GM21737 (cell line): ENCODE data around the gene KRT7.
"Not testable (repeated sequence)": the region's sequence is repeated elsewhere in the genome, so short reads cannot be mapped to it uniquely, and the experiment has no call there.

Source experiments
- ATAC-seq: cut with Tn5 transposase; IDR thresholded peaks from one replicate; pipeline ENCODE4 v1.9.1; 2021; ENCODE audit warnings: mild to moderate bottlenecking, moderate library complexity; ENCODE audit not compliant: unreplicated experiment

The KRT7 gene

DNA sequence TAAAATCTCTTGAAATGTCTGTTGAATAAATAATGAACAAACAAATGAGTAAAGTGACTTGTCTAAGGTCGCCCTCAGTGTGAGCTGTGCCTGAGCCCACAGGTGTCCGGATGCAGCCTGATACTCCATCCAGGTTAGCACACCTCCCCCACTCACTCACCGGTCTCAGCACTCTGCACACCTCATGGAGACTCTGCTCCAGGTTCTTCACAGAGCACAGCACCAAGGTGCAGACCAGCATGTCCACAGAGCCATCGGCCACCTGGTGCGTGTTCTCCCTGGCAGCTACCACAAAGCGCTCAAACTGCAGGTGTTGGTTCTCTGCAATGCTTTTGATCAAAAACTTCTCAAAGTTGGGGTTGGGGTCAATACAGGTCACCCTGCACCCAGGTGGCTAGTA is 4.1 kb upstream of the KRT7 start:
- no peak for ATAC-seq

DNA sequence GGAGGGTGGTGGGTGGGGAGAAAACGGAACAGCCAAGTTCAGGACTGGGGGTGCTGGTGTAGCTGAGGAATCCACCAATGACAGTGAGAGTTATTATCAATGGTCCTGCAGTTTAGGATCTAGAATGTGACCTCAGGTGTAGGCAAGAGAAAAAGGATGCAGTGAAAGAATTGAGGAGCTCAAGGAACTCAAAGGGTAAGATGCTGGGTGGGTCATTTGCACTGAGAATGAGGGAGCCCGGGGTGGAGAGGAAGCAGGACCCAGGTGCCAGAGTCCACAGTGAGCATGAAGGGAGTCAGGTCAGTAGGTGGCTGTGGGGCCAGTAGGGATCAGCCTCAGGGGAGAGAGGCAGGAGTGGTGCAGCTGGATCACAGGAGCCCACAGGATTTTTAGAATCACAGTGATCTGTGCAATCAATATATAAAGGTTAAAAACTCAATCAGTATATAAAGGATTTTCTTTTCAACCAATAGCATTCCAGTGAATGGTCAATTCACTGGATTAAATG is 3.2 kb upstream of the KRT7 start:
- no peak for ATAC-seq

DNA sequence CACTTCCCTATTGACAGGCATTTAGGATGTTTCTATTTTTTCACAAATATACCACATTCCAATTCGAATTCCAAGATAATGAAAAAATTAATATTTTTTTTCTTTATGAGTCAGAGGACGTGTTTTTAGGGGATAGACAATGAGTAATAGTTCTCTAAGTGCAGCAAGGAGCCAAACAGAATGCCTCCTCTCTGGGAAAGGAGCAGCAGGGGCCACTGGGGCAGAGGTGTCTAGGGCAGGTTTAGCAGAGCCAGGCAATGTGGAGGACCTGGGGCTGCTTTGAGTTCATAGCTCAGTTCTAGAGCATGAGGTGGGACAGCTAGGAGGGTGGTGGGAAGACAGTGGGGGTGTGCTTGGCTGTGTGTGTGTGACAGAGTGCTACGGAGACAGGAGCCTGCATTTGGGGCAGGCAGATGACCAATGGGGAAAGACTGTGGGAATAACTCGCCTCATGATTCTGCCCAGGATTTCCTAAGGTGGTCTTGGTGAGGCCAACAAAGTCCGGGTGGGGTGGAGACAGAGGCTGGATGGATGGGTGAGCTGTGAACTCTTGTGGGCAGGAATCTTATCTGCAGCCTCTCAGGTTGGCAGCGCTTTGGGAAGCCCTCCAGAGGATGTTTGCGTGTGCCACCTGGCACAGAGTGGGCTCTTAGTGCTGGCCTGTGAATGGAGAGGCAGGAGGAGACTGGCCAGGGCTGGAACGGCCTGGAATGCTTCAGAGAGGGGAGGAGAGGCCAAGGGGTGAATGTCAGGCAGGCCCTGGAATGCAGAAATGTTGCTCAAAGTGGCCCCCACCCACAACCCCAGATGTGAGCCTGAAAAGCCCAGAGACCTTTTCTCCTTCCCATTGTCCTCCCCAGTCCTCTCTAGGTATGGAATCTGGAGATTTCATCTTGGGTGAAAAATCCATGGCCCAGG is 2.4 kb upstream of the KRT7 start:
- no peak for ATAC-seq

DNA sequence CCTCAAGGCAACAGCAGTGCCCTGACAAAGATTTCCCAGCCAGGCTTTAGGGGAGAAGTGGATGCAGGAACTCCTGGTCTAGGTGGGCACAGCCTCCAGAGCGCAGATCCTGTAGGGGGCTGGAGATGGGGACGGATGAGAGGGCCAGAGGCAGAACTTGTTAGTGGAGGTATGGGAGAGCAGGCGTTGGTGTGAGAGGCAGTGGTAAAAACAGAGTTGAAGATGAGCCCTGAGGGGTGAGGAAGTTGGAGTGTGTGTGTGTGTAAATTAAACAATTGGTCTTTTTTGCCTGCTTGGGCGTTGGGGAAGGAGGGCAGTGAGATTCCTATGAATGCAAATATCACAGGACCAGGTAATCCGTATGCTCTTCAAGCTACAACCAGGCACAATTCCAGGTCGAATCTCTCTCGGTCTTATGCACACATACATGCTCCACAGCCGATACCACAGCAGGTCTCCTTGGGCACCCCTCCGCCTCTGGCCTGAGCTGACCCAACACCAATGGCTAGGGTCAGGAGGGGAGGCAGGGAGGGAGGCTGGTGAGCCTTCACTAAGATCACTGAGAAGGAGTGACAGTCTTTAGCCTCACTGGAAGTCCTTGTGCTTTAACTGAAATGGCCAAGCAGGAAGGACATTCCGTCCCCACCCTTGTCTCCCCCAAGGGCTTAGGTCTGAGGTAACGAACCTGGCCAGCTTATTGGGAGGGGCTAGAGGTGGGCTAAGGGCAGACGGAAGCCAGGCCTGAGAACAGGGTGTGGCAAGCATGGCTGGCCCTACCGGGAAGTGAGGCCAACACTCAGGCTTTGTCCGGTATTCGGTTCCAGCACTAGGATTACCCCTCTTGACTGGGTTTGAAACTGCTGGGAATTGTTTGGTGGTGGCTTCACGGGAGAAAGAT is 1.5 kb upstream of the KRT7 start:
- no peak for ATAC-seq

DNA sequence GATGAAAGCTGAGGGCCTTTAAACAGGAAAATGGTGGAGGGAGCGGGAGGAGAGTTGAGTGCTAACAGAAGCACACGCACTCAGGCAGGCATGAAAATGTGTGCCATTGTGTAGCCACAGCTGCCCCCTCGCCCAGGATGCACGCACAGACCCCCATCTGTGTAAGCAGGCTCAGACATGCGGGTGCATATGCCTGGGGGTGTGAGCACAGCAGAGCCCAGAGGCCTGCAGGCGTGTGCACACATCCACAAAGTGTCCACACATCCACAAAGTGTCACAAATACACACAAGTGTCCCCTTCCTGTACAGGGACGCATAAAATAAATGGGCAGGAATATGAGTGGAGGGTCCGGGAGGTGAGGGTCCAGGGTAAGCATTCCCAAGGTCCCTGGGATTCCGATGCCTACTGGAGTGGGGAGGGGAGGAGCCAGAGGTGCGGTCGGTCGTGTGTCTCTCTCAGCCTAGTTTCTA is 805 bp upstream of the KRT7 start:
- no peak for ATAC-seq

DNA sequence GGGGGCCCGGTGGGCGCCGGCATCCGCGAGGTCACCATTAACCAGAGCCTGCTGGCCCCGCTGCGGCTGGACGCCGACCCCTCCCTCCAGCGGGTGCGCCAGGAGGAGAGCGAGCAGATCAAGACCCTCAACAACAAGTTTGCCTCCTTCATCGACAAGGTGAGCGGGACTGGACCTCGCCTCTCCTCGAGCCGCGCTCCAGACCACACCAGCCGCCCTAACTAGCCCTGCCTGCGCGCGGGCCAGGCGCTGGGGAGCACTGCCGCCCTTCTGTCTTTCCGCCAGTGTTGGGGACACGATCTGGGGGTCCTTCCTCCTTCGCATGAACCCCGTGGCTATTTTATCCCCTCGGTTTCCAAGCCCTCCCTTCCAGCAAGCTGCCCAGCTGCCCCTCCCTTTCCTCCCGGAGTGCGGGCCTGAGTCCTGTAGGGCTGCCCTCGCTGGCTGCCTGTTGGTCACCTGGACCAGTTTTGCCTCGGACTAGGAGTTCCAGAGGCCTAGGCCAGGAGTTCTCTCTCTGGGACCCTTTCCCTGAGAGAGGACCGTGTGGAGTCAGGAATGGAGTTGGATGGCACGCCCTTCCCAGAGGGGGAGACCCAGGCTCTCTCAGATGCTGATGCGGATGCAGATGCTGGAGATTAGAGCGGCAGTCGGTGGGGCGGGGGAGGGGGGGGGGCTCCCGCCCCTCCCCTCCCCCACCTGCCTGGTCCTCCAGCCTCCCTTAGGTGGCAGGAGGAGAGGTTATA is 592 bp downstream of the KRT7 start:
- ATAC-seq, result no peak

DNA sequence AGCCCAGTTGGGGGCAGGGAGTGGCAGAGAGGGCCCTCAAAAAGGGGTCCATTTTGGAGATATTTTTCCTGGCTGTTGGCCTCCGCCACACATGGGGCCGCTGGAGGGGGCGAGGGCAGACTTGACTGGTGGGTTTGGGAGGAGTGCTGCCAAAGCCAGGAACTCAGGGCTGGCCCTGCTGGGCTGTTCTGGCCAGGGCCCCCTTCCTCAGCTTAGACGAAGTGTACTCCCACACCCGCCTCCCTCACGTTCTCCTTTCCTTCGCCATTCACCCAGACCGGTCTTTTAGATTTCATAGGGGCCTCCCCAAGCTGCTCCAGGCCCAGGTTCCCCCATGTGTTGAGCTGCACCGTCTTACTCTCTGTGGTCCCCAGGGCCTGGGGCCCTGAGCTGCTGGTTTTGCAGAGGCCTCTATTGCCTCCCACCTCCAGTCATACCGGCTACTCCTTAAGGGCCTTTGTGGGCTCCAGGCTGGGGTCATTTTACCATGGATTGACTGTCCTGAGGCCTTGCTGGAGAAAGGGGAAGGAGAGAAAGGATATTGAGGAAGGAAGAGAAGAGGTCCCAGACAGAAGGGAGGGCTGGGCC is 1.3 kb downstream of the KRT7 start:
- ATAC-seq, result no peak

DNA sequence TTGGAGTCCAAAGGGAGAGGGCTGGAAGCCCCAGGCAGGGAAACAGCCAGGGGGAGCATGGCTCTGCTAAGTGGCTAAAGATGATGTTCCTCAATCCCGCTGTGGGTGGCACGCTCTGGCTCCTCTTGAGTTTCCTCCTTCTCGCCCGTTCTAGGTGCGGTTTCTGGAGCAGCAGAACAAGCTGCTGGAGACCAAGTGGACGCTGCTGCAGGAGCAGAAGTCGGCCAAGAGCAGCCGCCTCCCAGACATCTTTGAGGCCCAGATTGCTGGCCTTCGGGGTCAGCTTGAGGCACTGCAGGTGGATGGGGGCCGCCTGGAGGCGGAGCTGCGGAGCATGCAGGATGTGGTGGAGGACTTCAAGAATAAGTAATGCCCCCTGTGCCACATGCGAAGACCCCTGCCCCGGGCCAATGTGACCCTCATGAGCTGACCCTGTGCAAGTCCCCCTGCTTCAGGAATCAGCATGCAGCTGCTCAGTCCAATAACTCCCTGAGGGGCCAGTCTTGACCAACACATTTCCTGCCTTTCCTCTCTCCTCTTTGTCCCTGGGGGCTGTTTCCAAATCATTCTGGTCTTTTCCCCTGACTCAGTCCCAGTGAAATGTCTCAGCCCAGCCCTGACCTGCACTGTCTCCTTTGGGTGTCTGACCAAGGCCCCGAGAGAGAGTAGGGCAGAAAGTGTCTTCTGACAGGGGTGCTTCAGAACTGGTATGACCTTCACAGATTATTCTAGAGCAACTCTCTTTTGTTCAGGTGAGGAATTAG is 2.1 kb downstream of the KRT7 start:
- no peak for ATAC-seq

DNA sequence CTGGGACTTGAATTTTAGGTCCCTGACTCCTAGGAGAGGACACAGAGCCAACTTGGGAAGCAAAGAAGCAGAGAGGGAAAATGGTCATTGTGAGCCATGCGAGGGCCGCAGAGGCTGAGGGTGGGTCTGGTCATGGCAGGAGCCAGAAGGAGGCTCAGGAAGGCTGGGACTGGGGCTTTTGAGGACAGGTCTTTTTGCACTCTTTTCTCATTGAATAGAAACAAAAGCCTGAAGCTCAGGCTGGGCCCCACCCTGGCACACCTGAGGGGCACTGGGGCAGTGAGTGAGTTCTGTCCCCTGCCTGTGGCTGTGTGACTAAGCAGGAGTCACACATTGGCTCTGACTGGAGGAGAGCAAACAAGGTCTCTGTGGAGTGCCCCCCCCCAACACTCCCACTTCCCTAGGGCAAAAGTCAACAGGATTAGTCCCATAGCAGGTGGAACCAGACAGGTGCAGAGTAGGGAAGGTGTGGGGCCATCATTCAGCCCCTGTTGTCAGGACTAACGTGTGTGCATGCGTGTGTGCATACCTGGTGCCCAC is 2.8 kb downstream of the KRT7 start:
- no peak for ATAC-seq

DNA sequence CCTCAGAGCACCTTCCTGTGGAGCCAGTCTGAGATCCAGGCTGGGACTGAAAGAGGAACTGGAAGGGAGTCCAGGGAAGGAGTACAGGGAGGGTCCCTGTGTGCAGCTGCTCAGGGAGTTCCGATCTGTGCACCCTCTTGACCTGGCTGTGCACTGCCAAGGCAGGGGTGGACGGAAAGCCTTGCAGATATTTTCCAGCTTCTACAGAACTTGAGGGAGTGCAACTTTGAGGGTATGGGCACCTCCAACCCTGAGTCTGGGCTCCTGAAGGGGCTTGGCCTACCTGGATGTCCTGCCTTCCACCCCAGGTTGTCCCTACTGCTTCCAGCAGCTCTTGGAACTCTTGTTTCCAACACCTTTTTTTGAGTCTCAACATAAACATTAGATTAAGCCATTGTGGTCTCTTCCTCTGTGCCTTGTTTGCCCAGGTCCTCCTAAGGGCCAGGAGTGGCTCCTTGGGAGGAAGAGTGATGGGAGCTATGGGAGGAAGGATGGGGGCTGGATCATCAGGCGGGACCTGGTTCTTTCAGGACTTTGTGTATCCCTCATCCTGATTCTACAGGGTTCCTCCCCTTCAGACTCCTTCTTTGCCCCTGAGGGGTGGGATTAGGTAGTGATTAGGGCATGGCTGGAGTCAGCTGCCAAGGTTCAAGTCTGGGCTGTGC is 3.5 kb downstream of the KRT7 start:
- ATAC-seq, result no peak

DNA sequence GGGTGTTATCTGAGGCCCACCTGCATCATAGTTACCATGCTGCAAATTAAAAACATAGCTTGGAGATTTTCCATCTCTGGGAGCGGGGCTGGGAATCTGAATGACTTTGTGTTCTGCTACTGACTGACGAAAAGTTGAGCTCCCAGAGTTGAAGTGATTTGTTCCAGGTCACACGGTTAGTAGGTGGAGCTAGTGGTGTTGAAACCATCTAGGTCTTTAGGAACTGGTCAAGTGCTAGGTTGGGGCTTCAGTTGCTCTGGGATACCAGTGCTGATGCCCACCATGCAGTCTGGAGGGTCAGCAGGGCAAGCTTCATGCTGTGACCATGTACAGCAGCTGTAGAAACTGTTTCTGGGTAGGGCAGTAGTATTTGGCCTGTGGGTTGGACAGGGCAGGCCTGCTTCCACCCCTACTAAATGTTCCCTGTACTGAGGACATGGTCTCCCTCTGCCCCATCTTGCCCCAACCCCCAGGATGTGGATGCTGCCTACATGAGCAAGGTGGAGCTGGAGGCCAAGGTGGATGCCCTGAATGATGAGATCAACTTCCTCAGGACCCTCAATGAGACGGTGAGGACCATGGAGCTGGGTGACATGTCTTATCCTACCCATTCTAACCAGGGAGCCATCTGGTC is 5.3 kb downstream of the KRT7 start:
- no peak for ATAC-seq

DNA sequence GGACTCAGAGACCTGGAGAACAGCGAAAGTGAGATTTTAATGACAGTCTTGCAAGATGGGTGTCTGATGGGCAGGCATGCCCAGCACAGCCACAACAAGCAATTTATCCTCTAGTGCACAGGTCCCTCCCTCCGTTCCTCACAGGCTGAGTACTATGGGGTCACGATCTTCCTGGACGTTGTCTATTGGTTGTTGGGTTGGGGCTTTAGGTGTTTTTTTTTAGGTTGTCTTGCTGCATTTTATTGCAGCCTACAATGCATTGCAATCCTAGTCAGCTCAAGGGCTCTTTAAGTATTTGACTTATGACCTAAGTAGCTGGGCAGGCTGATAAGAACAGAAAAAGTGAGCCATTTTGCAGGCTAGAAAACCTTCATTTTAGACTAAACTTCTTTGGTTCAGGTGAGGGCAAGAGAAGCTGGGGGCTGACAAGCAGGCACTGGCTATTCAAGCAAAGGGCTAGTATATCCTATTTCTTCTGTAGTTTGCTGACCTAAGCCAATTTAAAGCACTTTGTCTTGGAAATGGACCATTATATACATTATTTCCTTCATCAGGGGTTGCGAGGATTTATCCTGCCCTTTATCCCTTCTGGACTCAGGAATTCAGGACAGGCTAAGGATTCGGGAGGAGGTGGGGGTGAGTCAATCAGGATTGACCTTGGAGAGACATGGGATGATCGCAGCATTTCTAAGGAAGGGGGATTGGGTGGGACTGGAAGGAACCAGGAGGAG is 6.0 kb downstream of the KRT7 start:
- no peak for ATAC-seq

DNA sequence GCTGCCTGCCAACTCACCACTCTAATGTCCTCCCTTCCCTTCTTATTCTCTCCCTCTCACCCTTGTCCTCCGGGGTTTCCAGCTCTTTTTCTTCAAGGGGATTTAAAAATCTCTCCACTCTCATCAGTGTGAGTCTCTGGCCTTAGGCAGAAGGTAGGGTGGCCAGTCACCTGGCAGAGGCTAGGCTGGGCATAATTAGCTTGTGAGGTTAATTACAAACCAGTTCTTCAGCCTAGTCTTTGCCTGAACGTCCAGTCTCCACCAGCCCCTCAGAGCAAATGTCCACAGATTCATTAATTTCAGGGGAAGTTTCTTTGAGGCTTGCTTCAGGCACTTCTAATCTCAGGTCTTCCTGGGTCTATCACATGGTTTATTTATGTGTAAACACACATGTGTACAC is 6.7 kb downstream of the KRT7 start:
- no peak for ATAC-seq

DNA sequence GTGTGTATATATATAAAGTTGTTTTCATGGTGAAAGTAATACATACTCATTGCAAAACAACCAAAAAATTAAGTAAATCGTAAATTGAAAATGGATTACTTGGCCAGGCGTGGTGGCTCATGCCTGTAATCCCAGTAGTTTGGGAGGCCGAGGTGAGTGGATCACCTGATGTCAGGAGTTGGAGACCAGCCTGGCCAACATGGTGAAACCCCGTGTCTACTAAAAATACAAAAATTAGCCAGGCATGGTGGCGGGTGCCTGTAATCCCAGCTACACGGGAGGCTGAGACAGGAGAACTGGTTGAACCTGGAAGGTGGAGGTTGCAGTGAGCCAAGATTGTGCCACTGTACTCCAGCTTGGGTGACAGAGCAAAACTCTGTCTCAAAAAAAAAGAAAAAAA is 7.2 kb downstream of the KRT7 start:
- ATAC-seq, result not testable (repeated sequence)

DNA sequence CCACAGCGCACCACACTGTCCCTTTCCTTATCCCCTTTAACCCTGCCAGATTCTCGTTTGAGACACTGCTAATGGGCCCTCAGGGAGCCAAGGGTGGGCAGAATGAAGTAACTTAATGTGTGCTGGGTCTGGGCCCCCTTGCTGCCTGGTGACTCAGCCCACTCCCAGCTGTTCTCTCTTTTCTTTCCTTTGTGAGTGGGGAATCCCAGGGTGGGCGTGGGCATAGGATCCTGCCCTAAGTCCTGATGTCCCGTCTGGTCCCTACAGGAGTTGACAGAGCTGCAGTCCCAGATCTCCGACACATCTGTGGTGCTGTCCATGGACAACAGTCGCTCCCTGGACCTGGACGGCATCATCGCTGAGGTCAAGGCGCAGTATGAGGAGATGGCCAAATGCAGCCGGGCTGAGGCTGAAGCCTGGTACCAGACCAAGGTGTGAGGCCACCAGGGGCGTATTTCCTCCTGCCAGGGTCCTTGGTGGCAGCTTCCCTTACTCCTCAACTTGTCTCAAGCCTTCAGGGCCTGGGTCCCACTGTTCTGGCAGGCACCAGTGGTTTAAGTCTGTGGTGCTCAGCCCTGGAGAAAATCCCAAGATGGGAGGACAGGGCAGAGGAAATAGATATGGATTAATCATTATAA is 8.3 kb downstream of the KRT7 start:
- no peak for ATAC-seq

DNA sequence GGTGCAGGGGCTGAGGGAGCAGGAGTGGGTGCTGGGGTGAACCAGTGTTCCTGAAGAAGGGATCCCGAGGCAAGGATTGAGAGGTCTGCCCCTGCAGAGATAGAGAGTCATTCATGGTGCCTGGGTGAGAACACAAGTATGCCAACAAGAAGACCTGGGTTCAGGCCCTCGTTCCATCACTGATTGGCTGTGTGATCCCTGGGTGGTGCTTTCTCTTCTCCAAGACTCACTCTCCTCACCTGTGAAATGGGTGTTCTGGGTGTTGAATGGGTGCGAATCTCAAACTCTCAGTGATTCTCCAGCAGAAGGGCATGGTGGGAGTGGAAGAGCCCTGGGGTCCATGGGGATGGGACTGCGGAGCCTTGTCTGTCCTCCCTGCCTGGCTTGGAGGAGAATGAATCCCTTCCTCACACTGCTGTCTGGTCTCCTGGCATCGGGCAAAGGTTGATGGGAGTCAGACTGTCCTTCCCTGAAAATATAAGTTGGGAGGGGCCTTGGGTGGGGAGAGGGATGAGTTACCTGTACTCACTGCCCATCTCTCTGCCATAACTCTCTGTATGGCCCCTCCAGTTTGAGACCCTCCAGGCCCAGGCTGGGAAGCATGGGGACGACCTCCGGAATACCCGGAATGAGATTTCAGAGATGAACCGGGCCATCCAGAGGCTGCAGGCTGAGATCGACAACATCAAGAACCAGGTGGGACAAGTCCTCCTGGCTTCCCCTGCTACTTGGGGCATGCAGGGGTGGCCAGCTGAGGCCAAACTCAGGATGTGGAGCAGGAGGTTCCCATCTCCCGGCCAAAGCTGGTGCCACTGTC is 9.6 kb downstream of the KRT7 start:
- no peak for ATAC-seq
